K562 (cell line): ENCODE data around the gene ANKDD1A. TPM values are rescaled to one million over a fixed set of nuclear protein-coding genes. Genes with fewer than 3 reads are reported as not detected.

Source experiments
- ATAC-seq: fragments of 200-7000 bp; cut with Tn5 transposase; 3 replicates; pipeline ENCODE4 v1.9.1; 2020; ENCODE audit warnings: moderate library complexity
- BruUV-seq: library from RNA; stranded (reverse); fragments of 400-500 nt; replicated peaks from 2 replicates; lab custom pipeline; 2021; lab: Mats Ljungman, UMichigan
- CTCF ChIA-PET: fragments of 300-600 bp; formaldehyde crosslinking; extraction: SDS; loops from one replicate; lab custom pipeline; 2021; ENCODE audit warnings: low intra/inter-chr PET ratio; lab: Yijun Ruan, JAX
- POLR2A ChIA-PET: fragments of 300-600, 350-650 bp; sonication (Branson Sonifier 250); formaldehyde crosslinking; extraction: SDS; loops from one replicate; lab custom pipeline; 2021; ENCODE audit warnings: antibody characterized with exemption, inconsistent platforms; lab: Yijun Ruan, JAX
- DNase-seq, 4 experiments: peaks; one replicate each; pipeline versions ENCODE4 v3.0.0 to v3.0.0-alpha.2; 2011 to 2018; ENCODE audit warnings: low spot score in 3 of 4, mixed read lengths in 3 of 4; ENCODE audit errors: extremely low read depth in 1 of 4
- FAIRE-seq: peaks from 2 replicates; lab custom pipeline; 2011; peaks lifted over from hg19 to GRCh38; lab: Jason Lieb, UNC
- H2AFZ ChIP-seq: 2 replicates; pipeline ENCODE4 v1.6.0; 2011; ENCODE audit warnings: low read depth, low read length, control low read depth, inconsistent platforms
- H3K27ac ChIP-seq: fragments of 200-600 bp; 3 replicates; pipeline ENCODE4 v1.8.0; 2011; ENCODE audit warnings: low read depth, mild to moderate bottlenecking, control low read depth, inconsistent platforms, low read length, moderate library complexity, mixed read lengths; ENCODE audit errors: extremely low read depth
- H3K27me3 ChIP-seq, 2 experiments: fragments of 300-600 bp in 1 of 2; 2 replicates in 1 of 2; 3 replicates in 1 of 2; pipeline versions ENCODE4 v1.6.0 to v1.8.0; 2011; ENCODE audit warnings: inconsistent platforms in 2 of 2, low read length in 2 of 2, mild to moderate bottlenecking in 1 of 2, mixed read lengths in 1 of 2, moderate library complexity in 1 of 2; ENCODE audit not compliant: control insufficient read depth in 2 of 2, insufficient read depth in 2 of 2
- H3K36me3 ChIP-seq: fragments of 300-600 bp; 3 replicates; pipeline ENCODE4 v1.8.0; 2011; ENCODE audit warnings: mild to moderate bottlenecking, low read length, inconsistent platforms; ENCODE audit not compliant: control insufficient read depth, insufficient read depth
- H3K4me1 ChIP-seq, 2 experiments: fragments of 200-600 bp in 1 of 2; replicated peaks in 1 of 2; 2 replicates in 1 of 2; 3 replicates in 1 of 2; pipeline versions ENCODE4 v1.5.1 to v1.8.0; 2011; ENCODE audit warnings: inconsistent platforms in 2 of 2, low read length in 2 of 2, mild to moderate bottlenecking in 1 of 2, mixed read lengths in 1 of 2, moderate library complexity in 1 of 2; ENCODE audit not compliant: control insufficient read depth in 2 of 2, insufficient read depth in 2 of 2
- H3K4me2 ChIP-seq: 2 replicates; pipeline ENCODE4 v1.6.1; 2011; ENCODE audit warnings: low read length, control low read depth, inconsistent platforms, mixed read lengths; ENCODE audit not compliant: insufficient read depth
- H3K4me3 ChIP-seq: fragments of 200-600 bp; sonication (generic), shearing (Covaris generic); 2 replicates; pipeline ENCODE4 v1.5.1; 2016; ENCODE audit warnings: control low read depth, inconsistent platforms
- H3K79me2 ChIP-seq: fragments of 200-600 bp; 3 replicates; pipeline ENCODE4 v1.8.0; 2011; ENCODE audit warnings: low read length, inconsistent platforms; ENCODE audit not compliant: control insufficient read depth, insufficient read depth
- H3K9ac ChIP-seq, 2 experiments: 2 replicates each; pipeline versions ENCODE4 v1.6.0 to v1.6.1; 2011; ENCODE audit warnings: low read depth in 2 of 2, low read length in 2 of 2, control low read depth in 1 of 2, inconsistent platforms in 1 of 2, mild to moderate bottlenecking in 1 of 2, mixed read lengths in 1 of 2; ENCODE audit not compliant: insufficient read depth in 1 of 2
- H3K9me1 ChIP-seq: one replicate; pipeline ENCODE4 v1.6.0; 2011; ENCODE audit warnings: inconsistent platforms, mild to moderate bottlenecking, low read length, moderate library complexity; ENCODE audit not compliant: control insufficient read depth, insufficient read depth
- H3K9me3 ChIP-seq: replicated peaks from 2 replicates; pipeline ENCODE4 v1.5.1; 2011; ENCODE audit warnings: low read depth, low read length, inconsistent platforms; ENCODE audit not compliant: control insufficient read depth, insufficient read depth
- H4K20me1 ChIP-seq: replicated peaks from 2 replicates; pipeline ENCODE4 v1.6.1; 2011; ENCODE audit warnings: low read length, inconsistent platforms, mixed read lengths; ENCODE audit not compliant: control insufficient read depth, insufficient read depth
- CREB3L1 ChIP-seq: fragments of 450-650 bp; IDR thresholded peaks from 2 replicates; pipeline ENCODE4 v1.6.1; 2014; ENCODE audit warnings: low read depth, mild to moderate bottlenecking, moderate library complexity, borderline replicate concordance
- FOXM1 ChIP-seq, 2 experiments: fragments of 450-650 bp in 1 of 2; sonication (generic) in 1 of 2; formaldehyde crosslinking in 1 of 2; IDR thresholded peaks; 2 replicates each; pipeline versions ENCODE4 v1.6.1 to v1.9.0; 2017 to 2022; ENCODE audit warnings: low read depth in 2 of 2, mild to moderate bottlenecking in 2 of 2, missing genetic modification reagents in 1 of 2, moderate library complexity in 1 of 2
- ILK ChIP-seq: fragments of 450-650 bp; IDR thresholded peaks from 2 replicates; pipeline ENCODE4 v1.6.1; 2016; ENCODE audit warnings: missing genetic modification characterization, low read depth, mild to moderate bottlenecking, missing compliant biosample characterization, moderate library complexity, borderline replicate concordance
- NCOA6 ChIP-seq: fragments of 450-650 bp; IDR thresholded peaks from 2 replicates; pipeline ENCODE4 v1.6.1; 2017; ENCODE audit warnings: mild to moderate bottlenecking
- SETDB1 ChIP-seq: IDR thresholded peaks from one replicate; pipeline ENCODE4 v1.6.1; 2012; ENCODE audit warnings: low read length, control low read depth, inconsistent platforms
- SRSF3 ChIP-seq: fragments of 200-400 bp; formaldehyde crosslinking; IDR thresholded peaks from 2 replicates; pipeline ENCODE4 v1.6.1; 2016; ENCODE audit warnings: mild to moderate bottlenecking, low read length, moderate library complexity; ENCODE audit not compliant: insufficient read depth
- STAT5A ChIP-seq: IDR thresholded peaks from 2 replicates; pipeline ENCODE4 v1.6.1; 2012; ENCODE audit warnings: low read length, inconsistent platforms, borderline replicate concordance
- ZNF23 ChIP-seq: fragments of 250-450 bp; sonication (Bioruptor Pico); IDR thresholded peaks from 2 replicates; pipeline ENCODE4 v1.4.0; 2020; ENCODE audit warnings: mild to moderate bottlenecking
- ZNF274 ChIP-seq: IDR thresholded peaks from 2 replicates; pipeline ENCODE4 v1.6.1; 2011; ENCODE audit warnings: low read depth, mild to moderate bottlenecking, low read length, moderate library complexity, borderline replicate concordance
- ZNF407 ChIP-seq: fragments of 450-650 bp; IDR thresholded peaks from 2 replicates; pipeline ENCODE4 v1.6.1; 2016; ENCODE audit warnings: low read depth
- ZNF740 ChIP-seq, 3 experiments: fragments of 200-800 bp in 1 of 3; sonication (Bioruptor generic) in 1 of 3; sonication (generic) in 1 of 3; formaldehyde crosslinking in 1 of 3; IDR thresholded peaks; 2 replicates each; pipeline versions ENCODE4 v1.6.1 to v1.8.0; 2016 to 2022; ENCODE audit warnings: mild to moderate bottlenecking in 2 of 3, missing compliant biosample characterization in 2 of 3, missing genetic modification characterization in 2 of 3, missing genetic modification reagents in 1 of 3
- WGBS: fragments of 100-300 bp; shearing (Covaris generic); methylation state at CpG from one replicate; pipeline ENCODE4 v1.1.6; 2016; ENCODE audit warnings: low coverage, mixed read lengths; ENCODE audit not compliant: insufficient coverage; ENCODE audit errors: missing lambda C conversion rate; 5-methylcytosine and 5-hydroxymethylcytosine counted together
- in situ Hi-C: fragments of 300-500 bp; cut with MboI; formaldehyde crosslinking; loops from 4 replicates; pipeline ENCODE4 v1.15.0; 2018; ENCODE audit warnings: inconsistent platforms, mixed read lengths
- intact Hi-C: fragments of 100-400 bp; cut with micrococcal nuclease; formaldehyde crosslinking; loops from 2 replicates; pipeline ENCODE4 v1.14.2; 2022
- polyA plus RNA-seq, 8 experiments: library from polyadenylated mRNA; depleted of rRNA in 4 of 8; stranded (reverse) in 5 of 8; unstranded in 3 of 8; fragments of >200 nt; fragmentation: Nextera tagmentation in 2 of 8; fragmentation: Illumina TruSeq in 1 of 8; extraction: Ambion mirVana in 2 of 8; extraction: Trizol in 1 of 8; gene quantifications; 2 replicates each; pipeline versions ENCODE4 v1.2.1 to v1.2.3, GENCODE V29; 2011 to 2014; ENCODE audit warnings: inconsistent platforms in 1 of 8, missing spikeins in 1 of 8
- total RNA-seq, 7 experiments: library from RNA; depleted of rRNA in 6 of 7; stranded (reverse); fragments of >200 nt in 6 of 7; fragmentation: Illumina TruSeq in 2 of 7; extraction: Trizol in 2 of 7; gene quantifications; 2 replicates each; pipeline versions ENCODE4 v1.2.1 to v1.2.3, GENCODE V29; 2011 to 2021; ENCODE audit warnings: low replicate concordance in 1 of 7

ANKDD1A gene
- total and polyA plus RNA-seq, 9 of the 15 experiments (the other 6 are each of a cell fraction or from before 2014, with no cell fraction given) = 0.08 to 0.80 (median 0.43) TPM

GRCh38 chr15:64902863-64903262, 8.8 kb upstream of the ANKDD1A start:
- no TSS peak for BruUV-seq
- no peak for FAIRE-seq
- Histone ChIP-seq H3K4me1 (peaks cover 0 to 5% of the 10 kb centered on the region in 2 experiments; a peak in 2 of 5 replicates), H4K20me1 (no peaks in the 10 kb centered on the region), H3K27ac (no peak overlapping the region), H3K9me3 (no peaks in the 10 kb centered on the region), H3K4me3 (no peak overlapping the region), H3K27me3 (peaks cover 0 to 10% of the 10 kb centered on the region in 2 experiments; a peak in 1 of 5 replicates), H3K36me3 (no peaks in the 10 kb centered on the region), H3K9ac (no peak overlapping the region), H3K4me2 (no peak overlapping the region), H2AFZ (no peak overlapping the region), H3K9me1 (no peaks in the 10 kb centered on the region), H3K79me2 (no peaks in the 10 kb centered on the region)
- intact Hi-C loops = loop anchor here (10.0 kb wide), 1 partner anchor 88 kb away; no protein-coding TSS in a partner anchor
- in situ Hi-C loops = no loop called here
- ChIA-PET CTCF (interaction anchor here (0.6 kb wide), 1 partner anchor 135 kb away, joined by 4 read pairs; no protein-coding TSS in a partner anchor), POLR2A (no interaction called here)
- 31% methylated on average over 4 of the region's 4 CpGs for WGBS
- no peak for ATAC-seq
- DNase-seq = no peak
- TF ChIP-seq SRSF3 (no peak), ZNF407 (no peak), STAT5A (no peak), ZNF274 (no peak), FOXM1 (IDR thresholded peaks at IDR 0.05; ENCODE audit: low read depth) (no peak), FOXM1 (CRISPR knock-in tag; IDR thresholded peaks at IDR 0.05; ENCODE audit: low read depth) (no peak), ZNF740 (CRISPR knock-in tag; IDR thresholded peaks at IDR 0.05) (no peak), ZNF740 (tag; IDR thresholded peaks at IDR 0.05) (no peak), NCOA6 (no peak), CREB3L1 (no peak), ZNF23 (no peak), SETDB1 (no peak), ILK (tag) (no peak)
